ENCODE results near the gene SETMAR. TPM values are rescaled to one million over a fixed set of nuclear protein-coding genes. Genes with fewer than 3 reads are reported as not detected.
"Not testable (repeated sequence)": the region's sequence is repeated elsewhere in the genome, so short reads cannot be mapped to it uniquely, and the experiment has no call there.

Gene SETMAR
- total RNA-seq, 1 experiment from 2014 or later: 6.0 TPM

DNA sequence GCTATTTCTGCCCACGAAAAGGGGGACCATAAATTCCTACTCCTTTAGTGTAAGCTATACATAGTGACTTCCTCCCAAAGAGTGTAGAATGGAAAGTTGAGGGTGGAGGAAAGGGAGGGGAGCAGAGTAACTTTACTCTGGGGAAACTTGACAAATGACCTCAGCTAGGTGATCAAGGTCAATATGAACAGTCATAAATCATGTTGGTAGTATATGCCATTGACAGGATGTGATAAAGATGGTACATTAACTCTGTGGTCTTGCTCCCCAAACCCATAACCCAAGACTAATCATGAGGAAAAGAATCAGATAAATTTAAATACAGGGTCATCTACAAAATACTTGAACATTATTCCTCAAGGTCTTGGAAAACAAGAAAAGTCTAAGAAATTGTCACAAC, 18.6 kb downstream of the SETMAR start:
- Histone ChIP-seq H3K79me2 (ENCODE audit: low read length) (no peaks in the 10 kb centered on the region), H3K27me3 (ENCODE audit: low read length) (no peaks in the 10 kb centered on the region), H3K4me2 (ENCODE audit: low read depth, low read length, poor library complexity, severe bottlenecking) (no peak overlapping the region), H3K4me3 (ENCODE audit: low read length) (no peak overlapping the region), H3K4me1 (ENCODE audit: low read length) (no peaks in the 10 kb centered on the region), H3K9me3 (ENCODE audit: low read length) (no peaks in the 10 kb centered on the region), H4K20me1 (ENCODE audit: insufficient read depth, low read depth, low read length) (no peaks in the 10 kb centered on the region), H3K27ac (ENCODE audit: low read length) (no peak overlapping the region), H3K36me3 (ENCODE audit: insufficient read depth, low read length) (no peaks in the 10 kb centered on the region), H3K9ac (ENCODE audit: low read length) (no peak overlapping the region), H2AFZ (ENCODE audit: low read length) (no peak overlapping the region), H3K9me2 (replicated peaks; ENCODE audit: insufficient read depth, low read length) (no peaks in the 10 kb centered on the region)
- no peak for DNase-seq

DNA sequence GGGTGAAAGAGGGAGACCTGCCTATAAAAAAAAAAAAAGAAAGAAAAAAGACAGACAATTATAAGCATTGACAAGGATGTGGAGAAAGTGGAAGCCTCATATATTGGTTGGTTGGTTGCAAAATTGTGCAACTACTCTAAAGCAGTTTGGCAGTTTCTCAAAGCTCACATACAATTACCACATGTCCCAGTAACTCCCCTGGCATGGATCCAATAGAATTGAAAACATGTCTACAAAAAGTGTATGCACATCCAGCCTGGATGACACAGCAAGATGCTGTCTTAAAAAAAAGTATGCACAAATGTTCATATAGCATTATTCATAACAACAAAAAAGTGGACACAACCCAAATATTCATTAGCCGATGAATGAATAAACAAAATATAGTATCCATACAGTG, 19.5 kb downstream of the SETMAR start:
- Histone ChIP-seq H3K36me3 (ENCODE audit: insufficient read depth, low read length) (no peaks in the 10 kb centered on the region), H3K9ac (ENCODE audit: low read length) (no peak overlapping the region), H3K4me1 (ENCODE audit: low read length) (no peaks in the 10 kb centered on the region), H3K4me3 (ENCODE audit: low read length) (no peak overlapping the region), H3K27ac (ENCODE audit: low read length) (no peak overlapping the region), H3K79me2 (ENCODE audit: low read length) (no peaks in the 10 kb centered on the region), H3K27me3 (ENCODE audit: low read length) (no peaks in the 10 kb centered on the region), H3K9me2 (replicated peaks; ENCODE audit: insufficient read depth, low read length) (no peaks in the 10 kb centered on the region), H3K4me2 (ENCODE audit: low read depth, low read length, poor library complexity, severe bottlenecking) (no peak overlapping the region), H2AFZ (ENCODE audit: low read length) (no peak overlapping the region), H4K20me1 (ENCODE audit: insufficient read depth, low read depth, low read length) (no peaks in the 10 kb centered on the region), H3K9me3 (ENCODE audit: low read length) (no peaks in the 10 kb centered on the region)
- peak; percentile 34 for DNase-seq

DNA sequence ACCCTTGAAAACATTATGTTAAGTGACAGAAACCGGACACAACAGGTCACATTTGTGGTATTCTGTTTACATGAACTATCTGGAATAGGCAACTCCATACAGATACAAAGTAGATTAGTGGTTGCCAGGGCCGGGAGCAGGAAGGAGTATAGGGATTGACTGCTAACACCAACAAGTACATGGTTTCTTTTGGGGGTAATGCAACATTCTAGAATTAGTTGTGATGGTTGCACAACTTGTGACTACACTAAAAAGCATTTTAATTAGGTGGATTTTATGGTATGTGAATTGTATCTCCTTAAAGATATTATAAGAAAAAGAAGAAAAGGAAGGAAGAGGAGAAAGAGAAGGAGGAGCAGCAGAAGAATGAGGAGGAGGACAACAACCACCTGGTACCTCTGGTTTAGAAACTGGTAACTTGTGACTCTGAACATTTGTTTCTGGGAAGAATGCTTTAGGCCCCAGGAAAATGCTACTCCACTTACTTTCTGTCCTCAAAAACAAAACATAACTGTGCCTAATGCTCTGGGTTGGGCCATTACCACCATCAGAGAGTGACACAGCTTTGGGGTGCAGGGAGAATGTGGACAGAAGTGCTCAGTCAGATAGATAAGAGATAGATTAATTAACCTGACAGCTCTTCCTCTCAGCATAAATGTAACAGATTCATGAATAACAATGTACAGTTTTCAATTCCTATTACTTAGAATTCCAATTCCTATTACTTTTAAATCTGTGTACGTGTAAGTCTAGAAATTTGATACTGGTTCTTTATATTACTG, 20.3 kb downstream of the SETMAR start:
- Histone ChIP-seq H3K4me2 (ENCODE audit: low read depth, low read length, poor library complexity, severe bottlenecking) (no peak overlapping the region), H3K27ac (ENCODE audit: low read length) (no peak overlapping the region), H3K4me1 (ENCODE audit: low read length) (no peaks in the 10 kb centered on the region), H3K9me2 (replicated peaks; ENCODE audit: insufficient read depth, low read length) (no peaks in the 10 kb centered on the region), H2AFZ (ENCODE audit: low read length) (no peak overlapping the region), H3K9me3 (ENCODE audit: low read length) (no peaks in the 10 kb centered on the region), H3K27me3 (ENCODE audit: low read length) (no peaks in the 10 kb centered on the region), H4K20me1 (ENCODE audit: insufficient read depth, low read depth, low read length) (no peaks in the 10 kb centered on the region), H3K79me2 (ENCODE audit: low read length) (no peaks in the 10 kb centered on the region), H3K4me3 (ENCODE audit: low read length) (no peak overlapping the region), H3K9ac (ENCODE audit: low read length) (no peak overlapping the region), H3K36me3 (ENCODE audit: insufficient read depth, low read length) (no peaks in the 10 kb centered on the region)
- peak; percentile 5 for DNase-seq

DNA sequence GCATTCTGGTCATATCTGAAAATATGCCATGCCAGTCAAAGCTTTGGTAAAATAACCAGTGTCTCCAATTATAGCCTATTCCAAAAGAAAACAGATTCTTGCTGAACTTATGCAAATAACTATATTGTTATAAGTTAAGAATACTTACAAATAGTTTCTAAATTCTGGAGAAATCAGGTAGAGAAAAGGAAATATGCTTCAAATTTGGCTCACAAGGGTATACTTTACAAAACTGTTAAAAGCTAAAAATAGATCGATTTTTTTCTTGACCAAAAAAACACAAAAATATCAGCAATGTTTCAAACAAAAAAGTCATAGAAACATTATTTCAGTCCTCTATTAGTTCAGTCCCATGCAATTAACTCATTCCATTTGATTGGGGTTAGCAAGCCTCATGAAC, 23.7 kb downstream of the SETMAR start:
- no peak overlapping the region for H3K4me3 ChIP-seq (ENCODE audit: low read length)
- H3K79me2 ChIP-seq (ENCODE audit: low read length): no peaks in the 10 kb centered on the region
- H3K4me1 ChIP-seq (ENCODE audit: low read length): no peaks in the 10 kb centered on the region
- H4K20me1 ChIP-seq (ENCODE audit: insufficient read depth, low read depth, low read length): no peaks in the 10 kb centered on the region
- no peak overlapping the region for H2AFZ ChIP-seq (ENCODE audit: low read length)
- no peak overlapping the region for H3K9ac ChIP-seq (ENCODE audit: low read length)
- no peaks in the 10 kb centered on the region; the same call in 1 of the 2 replicates for H3K9me3 ChIP-seq (ENCODE audit: low read length)
- H3K9me2 ChIP-seq (replicated peaks; ENCODE audit: insufficient read depth, low read length): no peaks in the 10 kb centered on the region
- no peak overlapping the region for H3K4me2 ChIP-seq (ENCODE audit: low read depth, low read length, poor library complexity, severe bottlenecking)
- no peak overlapping the region for H3K27ac ChIP-seq (ENCODE audit: low read length)
- H3K36me3 ChIP-seq (ENCODE audit: insufficient read depth, low read length): no peaks in the 10 kb centered on the region
- DNase-seq: no peak
- no peaks in the 10 kb centered on the region for H3K27me3 ChIP-seq (ENCODE audit: low read length)

DNA sequence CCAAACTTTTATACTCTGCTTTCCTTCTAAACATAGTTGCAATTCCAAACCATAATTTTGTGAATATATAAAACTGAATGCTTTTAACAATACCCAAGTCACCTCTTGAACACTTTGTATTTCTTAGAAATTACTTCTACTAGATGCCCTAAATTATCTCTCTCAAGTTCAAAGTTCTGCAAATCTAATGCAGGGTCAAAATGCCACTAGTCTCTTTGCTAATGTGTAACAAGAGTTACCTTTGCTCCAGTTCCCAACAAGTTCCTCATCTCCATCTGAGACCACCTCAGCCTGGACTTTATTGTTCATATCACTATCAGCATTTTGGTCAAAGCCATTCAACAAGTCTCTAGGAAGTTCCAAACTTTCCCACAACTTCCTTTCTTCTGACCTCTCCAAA, 26.6 kb downstream of the SETMAR start:
- not testable (repeated sequence) for H3K79me2 ChIP-seq (ENCODE audit: low read length); H3K27ac ChIP-seq (ENCODE audit: low read length); H3K4me1 ChIP-seq (ENCODE audit: low read length); H4K20me1 ChIP-seq (ENCODE audit: insufficient read depth, low read depth, low read length); H3K36me3 ChIP-seq (ENCODE audit: insufficient read depth, low read length); H3K27me3 ChIP-seq (ENCODE audit: low read length); H3K9me3 ChIP-seq (ENCODE audit: low read length); H3K9ac ChIP-seq (ENCODE audit: low read length); H3K4me3 ChIP-seq (ENCODE audit: low read length); H2AFZ ChIP-seq (ENCODE audit: low read length); DNase-seq; H3K9me2 ChIP-seq (replicated peaks; ENCODE audit: insufficient read depth, low read length); H3K4me2 ChIP-seq (ENCODE audit: low read depth, low read length, poor library complexity, severe bottlenecking)

DNA sequence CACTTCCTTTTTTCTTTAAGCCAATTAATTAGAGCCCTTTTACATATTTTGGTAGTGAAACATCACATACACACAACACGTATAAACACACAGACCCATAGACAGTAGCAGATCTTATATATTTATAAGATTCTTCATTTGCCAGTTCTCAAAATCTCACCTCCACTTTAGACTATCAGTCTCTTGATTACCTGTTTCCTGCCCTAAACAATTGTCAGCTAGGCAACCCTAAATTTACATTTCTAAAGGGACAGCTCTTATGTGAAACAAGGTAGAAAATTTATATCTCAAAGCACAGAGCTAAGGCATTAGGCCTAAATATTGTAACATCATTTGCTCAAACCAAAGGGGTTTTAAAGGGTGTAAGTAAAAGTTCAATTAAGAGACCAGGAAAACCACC, 28.9 kb downstream of the SETMAR start:
- DNase-seq: no peak
- no peak overlapping the region for H2AFZ ChIP-seq (ENCODE audit: low read length)
- no peak overlapping the region for H3K27ac ChIP-seq (ENCODE audit: low read length)
- H3K27me3 ChIP-seq (ENCODE audit: low read length): no peaks in the 10 kb centered on the region
- no peak overlapping the region for H3K4me3 ChIP-seq (ENCODE audit: low read length)
- H4K20me1 ChIP-seq (ENCODE audit: insufficient read depth, low read depth, low read length): no peaks in the 10 kb centered on the region
- H3K79me2 ChIP-seq (ENCODE audit: low read length): no peaks in the 10 kb centered on the region
- no peaks in the 10 kb centered on the region for H3K9me2 ChIP-seq (replicated peaks; ENCODE audit: insufficient read depth, low read length)
- H3K9ac ChIP-seq (ENCODE audit: low read length): no peak overlapping the region
- H3K9me3 ChIP-seq (ENCODE audit: low read length): no peaks in the 10 kb centered on the region; the same call in 1 of the 2 replicates
- H3K4me2 ChIP-seq (ENCODE audit: low read depth, low read length, poor library complexity, severe bottlenecking): no peak overlapping the region
- H3K4me1 ChIP-seq (ENCODE audit: low read length): no peaks in the 10 kb centered on the region
- no peaks in the 10 kb centered on the region for H3K36me3 ChIP-seq (ENCODE audit: insufficient read depth, low read length)

DNA sequence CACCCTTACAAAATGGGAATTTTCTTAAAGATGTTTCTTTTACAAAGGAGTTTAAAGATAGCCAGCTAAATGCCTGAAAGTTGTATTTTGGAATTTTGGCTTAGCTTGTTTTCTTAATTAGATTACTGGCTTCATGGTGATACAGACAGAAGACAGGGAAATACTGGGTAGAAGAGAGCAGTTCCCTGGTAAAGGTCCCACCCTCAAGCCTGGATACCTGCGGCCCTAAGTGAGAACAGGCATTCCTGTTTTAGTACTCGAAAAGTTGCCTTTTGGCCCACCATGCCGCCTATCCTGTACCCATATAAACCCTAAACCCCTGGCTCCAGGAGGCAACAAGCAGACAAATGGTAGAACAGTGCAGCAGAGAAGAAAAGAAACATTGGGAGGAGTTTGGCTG, 29.4 kb downstream of the SETMAR start:
- no peak overlapping the region for H2AFZ ChIP-seq (ENCODE audit: low read length)
- H3K9me3 ChIP-seq (ENCODE audit: low read length): no peaks in the 10 kb centered on the region; the same call in 1 of the 2 replicates
- no peak overlapping the region for H3K4me2 ChIP-seq (ENCODE audit: low read depth, low read length, poor library complexity, severe bottlenecking)
- no peak for DNase-seq
- no peaks in the 10 kb centered on the region for H3K27me3 ChIP-seq (ENCODE audit: low read length)
- H3K27ac ChIP-seq (ENCODE audit: low read length): no peak overlapping the region
- no peak overlapping the region for H3K4me3 ChIP-seq (ENCODE audit: low read length)
- no peaks in the 10 kb centered on the region for H3K9me2 ChIP-seq (replicated peaks; ENCODE audit: insufficient read depth, low read length)
- no peaks in the 10 kb centered on the region for H3K4me1 ChIP-seq (ENCODE audit: low read length)
- H4K20me1 ChIP-seq (ENCODE audit: insufficient read depth, low read depth, low read length): no peaks in the 10 kb centered on the region
- H3K9ac ChIP-seq (ENCODE audit: low read length): no peak overlapping the region
- no peaks in the 10 kb centered on the region for H3K79me2 ChIP-seq (ENCODE audit: low read length)
- H3K36me3 ChIP-seq (ENCODE audit: insufficient read depth, low read length): no peaks in the 10 kb centered on the region

DNA sequence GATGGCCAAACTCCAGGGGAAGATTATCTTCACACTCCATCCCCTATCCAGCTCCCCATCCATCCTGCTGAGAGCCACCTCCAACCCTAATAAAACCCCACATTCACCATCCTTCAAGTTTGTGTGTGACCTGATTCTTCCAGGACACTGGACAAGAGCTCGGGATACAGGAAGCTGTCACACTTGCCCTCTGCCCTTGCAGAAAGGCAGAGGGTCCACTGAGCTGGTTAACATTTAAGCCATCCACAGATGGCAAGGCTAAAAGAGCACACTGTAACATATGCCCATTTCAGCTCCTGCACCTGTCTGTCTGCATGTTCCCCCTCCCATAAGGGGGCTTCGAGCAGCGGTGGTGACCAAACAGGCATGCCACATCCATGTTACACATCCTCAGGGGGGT, 29.8 kb downstream of the SETMAR start:
- H3K9me3 ChIP-seq (ENCODE audit: low read length): no peaks in the 10 kb centered on the region; the same call in 1 of the 2 replicates
- no peaks in the 10 kb centered on the region for H3K79me2 ChIP-seq (ENCODE audit: low read length)
- H4K20me1 ChIP-seq (ENCODE audit: insufficient read depth, low read depth, low read length): no peaks in the 10 kb centered on the region
- no peaks in the 10 kb centered on the region for H3K27me3 ChIP-seq (ENCODE audit: low read length)
- H3K4me3 ChIP-seq (ENCODE audit: low read length): no peak overlapping the region
- H3K4me2 ChIP-seq (ENCODE audit: low read depth, low read length, poor library complexity, severe bottlenecking): no peak overlapping the region
- H3K27ac ChIP-seq (ENCODE audit: low read length): no peak overlapping the region
- no peak for DNase-seq
- no peak overlapping the region for H2AFZ ChIP-seq (ENCODE audit: low read length)
- no peaks in the 10 kb centered on the region for H3K9me2 ChIP-seq (replicated peaks; ENCODE audit: insufficient read depth, low read length)
- no peaks in the 10 kb centered on the region for H3K4me1 ChIP-seq (ENCODE audit: low read length)
- no peak overlapping the region for H3K9ac ChIP-seq (ENCODE audit: low read length)
- H3K36me3 ChIP-seq (ENCODE audit: insufficient read depth, low read length): no peaks in the 10 kb centered on the region
